ENCODE data around the gene PRSS12. TPM values are rescaled to one million over a fixed set of nuclear protein-coding genes. Genes with fewer than 3 reads are reported as not detected.

The PRSS12 gene
- total and polyA plus RNA-seq, 2 donors from 2014 or later = 0.54 to 1.1 TPM

- peaks cover 5 to 24% (median 10%) of the 10 kb centered on the region in 3 donors for H3K4me1 ChIP-seq (ENCODE audit: control insufficient read depth in 2 of 3, insufficient read depth in 2 of 3, low read depth in 1 of 3, low read length in 3 of 3)
- FAIRE-seq (peak; percentile 65), DNase-seq (peak; percentile 97 to 99 (median 98))
- no peaks in the 10 kb centered on the region for H3K27me3 ChIP-seq (ENCODE audit: control insufficient read depth, insufficient read depth, low read length)
- H3K9me3 ChIP-seq (ENCODE audit: control insufficient read depth in 2 of 3, insufficient read depth in 1 of 3, low read length in 3 of 3) = no peaks in the 10 kb centered on the region
- H3K27ac ChIP-seq (ENCODE audit: low read depth in 2 of 2, low read length in 2 of 2) = peak overlapping the region; percentile 92 to 94
- TF ChIP-seq CTCF (IDR thresholded peaks at IDR 0.05; ENCODE audit: borderline replicate concordance, extremely low read depth, insufficient read depth) = no peak
- intact Hi-C loops (cut with DNase I) = no loop called here
- peaks cover 0 to 2% (median 0%) of the 10 kb centered on the region in 3 donors for H3K36me3 ChIP-seq (ENCODE audit: control insufficient read depth in 2 of 3, insufficient read depth in 3 of 3, low read length in 3 of 3)
- peak overlapping the region; percentile 55 to 96 (median 85) for H3K9ac ChIP-seq (ENCODE audit: low read length in 3 of 3)
- H3K4me3 ChIP-seq (ENCODE audit: low read length in 3 of 3) = peak overlapping the region; percentile 85 to 97 (median 95)
Observed at GRCh38 chr4:118278473-118279274, 74.1 kb downstream of the PRSS12 start.

- no peak for TF ChIP-seq CTCF (IDR thresholded peaks at IDR 0.05; ENCODE audit: borderline replicate concordance, extremely low read depth, insufficient read depth)
- intact Hi-C loops (cut with DNase I) = no loop called here
- FAIRE-seq = no peak
- no peaks in the 10 kb centered on the region for H3K27me3 ChIP-seq (ENCODE audit: control insufficient read depth, insufficient read depth, low read length)
- no peaks in the 10 kb centered on the region for H3K36me3 ChIP-seq (ENCODE audit: control insufficient read depth in 2 of 3, insufficient read depth in 3 of 3, low read length in 3 of 3)
- H3K9ac ChIP-seq (ENCODE audit: low read length in 3 of 3) = no peak overlapping the region
- DNase-seq = no peak
- H3K4me1 ChIP-seq (ENCODE audit: control insufficient read depth in 2 of 3, insufficient read depth in 2 of 3, low read depth in 1 of 3, low read length in 3 of 3) = peaks cover 5 to 18% (median 8%) of the 10 kb centered on the region in 3 donors
- H3K9me3 ChIP-seq (ENCODE audit: control insufficient read depth in 2 of 3, insufficient read depth in 1 of 3, low read length in 3 of 3) = no peaks in the 10 kb centered on the region
- H3K4me3 ChIP-seq (ENCODE audit: low read length in 3 of 3) = no peak overlapping the region
- no peak overlapping the region for H3K27ac ChIP-seq (ENCODE audit: low read depth in 2 of 2, low read length in 2 of 2)
Observed at GRCh38 chr4:118277243-118277642, 75.6 kb downstream of the PRSS12 start.

- DNase-seq (no peak), FAIRE-seq (no peak)
- H3K9ac ChIP-seq (ENCODE audit: low read length in 3 of 3) = no peak overlapping the region
Observed at GRCh38 chr4:118276580-118276979, 76.2 kb downstream of the PRSS12 start.

More at GRCh38 chr4:118276580-118276979, 76.2 kb downstream of the PRSS12 start:
- Histone ChIP-seq H3K4me3 (ENCODE audit: low read length in 3 of 3) (no peak overlapping the region), H3K27me3 (ENCODE audit: control insufficient read depth, insufficient read depth, low read length) (no peaks in the 10 kb centered on the region), H3K9me3 (ENCODE audit: control insufficient read depth in 2 of 3, insufficient read depth in 1 of 3, low read length in 3 of 3) (no peaks in the 10 kb centered on the region), H3K27ac (ENCODE audit: low read depth in 2 of 2, low read length in 2 of 2) (no peak overlapping the region), H3K36me3 (ENCODE audit: control insufficient read depth in 2 of 3, insufficient read depth in 3 of 3, low read length in 3 of 3) (no peaks in the 10 kb centered on the region), H3K4me1 (ENCODE audit: control insufficient read depth in 2 of 3, insufficient read depth in 2 of 3, low read depth in 1 of 3, low read length in 3 of 3) (peaks cover 5 to 12% (median 7%) of the 10 kb centered on the region in 3 donors)
- no peak for TF ChIP-seq CTCF (IDR thresholded peaks at IDR 0.05; ENCODE audit: borderline replicate concordance, extremely low read depth, insufficient read depth)
- intact Hi-C loops (cut with DNase I) = no loop called here

Data from kidney (tissue), 14 donors.